DND-41 (cell line): ENCODE measurements around the gene QRFPR.

Experiments used
- CTCF ChIP-seq: IDR thresholded peaks from 2 replicates; pipeline ENCODE4 v1.5.1; 2012; ENCODE audit warnings: borderline replicate concordance, low read length, moderate library complexity, mild to moderate bottlenecking; ENCODE audit not compliant: poor library complexity, severe bottlenecking; ENCODE audit errors: extremely low read depth
- EZH2 ChIP-seq: IDR thresholded peaks from 3 replicates; pipeline ENCODE4 v1.6.1; 2012; ENCODE audit warnings: borderline replicate concordance, low read depth, mild to moderate bottlenecking, moderate library complexity, low read length, inconsistent platforms; ENCODE audit not compliant: severe bottlenecking

GRCh38 chr4:121283319-121283718, 97.5 kb downstream of the QRFPR start:
- TF ChIP-seq CTCF, result no peak
- no peak for TF ChIP-seq EZH2
